H1 (cell line): ENCODE measurements around the gene EFCAB6. TPM values are rescaled to one million over a fixed set of nuclear protein-coding genes. Genes with fewer than 3 reads are reported as not detected.

Source experiments
- NANOG ChIP-seq: IDR thresholded peaks from 2 replicates; pipeline ENCODE4 v1.6.1; 2011; ENCODE audit warnings: low read length, low read depth, mild to moderate bottlenecking, inconsistent platforms; ENCODE audit not compliant: insufficient read depth, poor library complexity, severe bottlenecking
- polyA plus RNA-seq, 7 experiments: library from polyadenylated mRNA; depleted of rRNA in 3 of 7; stranded (reverse) in 5 of 7; unstranded in 2 of 7; fragments of >200 nt in 5 of 7; fragments of 200-250 nt in 2 of 7; gene quantifications; 1 replicate in 5 of 7; 2 replicates in 1 of 7; 4 replicates in 1 of 7; pipeline versions ENCODE4 v1.2.1 to v1.2.3, GENCODE V29; 2011 to 2013; ENCODE audit warnings: missing spikeins in 2 of 7, mixed read lengths in 2 of 7
- total RNA-seq: library from RNA; stranded (reverse); fragmentation: NEBNext Ultra II Directional; extraction: Animal tissue kit (Norgen Biotek cat#: 25700); gene quantifications from 2 replicates; pipeline ENCODE4 v1.2.1, GENCODE V29; 2021

EFCAB6 gene
- total and polyA plus RNA-seq, 2 of the 8 experiments (the other 6 are each of a cell fraction or from before 2014, with no cell fraction given) = 0.32 to 1.7 TPM

- no peak for TF ChIP-seq NANOG
- TF ChIP-seq, all 59 proteins: peak for 0
Observed at GRCh38 chr22:43830931-43831560, 18.9 kb upstream of the EFCAB6 start (continued).
